Rectal smooth muscle tissue (tissue), 1 donor: Measurements from ENCODE around the gene OR8G5.
"Not testable (repeated sequence)": the region's sequence is repeated elsewhere in the genome, so short reads cannot be mapped to it uniquely, and the experiment has no call there.

ENCODE experiments used
- H3K27ac ChIP-seq: one replicate; pipeline ENCODE4 v1.7.0; 2013; ENCODE audit warnings: low read depth, low read length, inconsistent platforms
- H3K27me3 ChIP-seq: one replicate; pipeline ENCODE4 v1.7.0; 2013; ENCODE audit warnings: low read length; ENCODE audit not compliant: control insufficient read depth, insufficient read depth
- H3K36me3 ChIP-seq: one replicate; pipeline ENCODE4 v1.7.0; 2013; ENCODE audit warnings: low read length; ENCODE audit not compliant: control insufficient read depth, insufficient read depth
- H3K4me1 ChIP-seq: one replicate; pipeline ENCODE4 v1.7.0; 2013; ENCODE audit warnings: low read length; ENCODE audit not compliant: control insufficient read depth, insufficient read depth
- H3K4me3 ChIP-seq: one replicate; pipeline ENCODE4 v1.7.0; 2013; ENCODE audit warnings: low read length
- H3K9ac ChIP-seq: one replicate; pipeline ENCODE4 v1.7.0; 2013; ENCODE audit warnings: low read length

OR8G5 gene

GRCh38 chr11:124256076-124256475, at the start of gene OR8G5:
Gene OR8G5 (plus strand): TSS chr11:124256376. CDS start chr11:124264932, 8,556 bp downstream.
- Histone ChIP-seq H3K9ac (no peak within 1 kb of the TSS), H3K36me3 (no peaks in the 10 kb centered on the region), H3K4me1 (no peaks in the 10 kb centered on the region), H3K4me3 (no peak within 1 kb of the TSS), H3K27ac (no peak within 1 kb of the TSS), H3K27me3 (no peaks in the 10 kb centered on the region)

- H3K27ac ChIP-seq: no peak overlapping the region
- H3K9ac ChIP-seq: no peak overlapping the region
- H3K4me3 ChIP-seq: no peak overlapping the region
- H3K27me3 ChIP-seq: no peaks in the 10 kb centered on the region
- no peaks in the 10 kb centered on the region for H3K4me1 ChIP-seq
- no peaks in the 10 kb centered on the region for H3K36me3 ChIP-seq
Measured at GRCh38 chr11:124207102-124207792, 48.9 kb upstream of the OR8G5 start.

- Histone ChIP-seq H3K4me3 (no peak overlapping the region), H3K9ac (no peak overlapping the region), H3K27me3 (no peaks in the 10 kb centered on the region), H3K4me1 (no peaks in the 10 kb centered on the region), H3K36me3 (no peaks in the 10 kb centered on the region), H3K27ac (no peak overlapping the region)
Measured at GRCh38 chr11:124209824-124210357, 46.3 kb upstream of the OR8G5 start.

- Histone ChIP-seq H3K9ac (no peak overlapping the region), H3K36me3 (no peaks in the 10 kb centered on the region), H3K4me3 (no peak overlapping the region), H3K27me3 (no peaks in the 10 kb centered on the region), H3K27ac (no peak overlapping the region), H3K4me1 (no peaks in the 10 kb centered on the region)
Measured at GRCh38 chr11:124210421-124210820, 45.8 kb upstream of the OR8G5 start.

- Histone ChIP-seq H3K27me3 (no peaks in the 10 kb centered on the region), H3K27ac (no peak overlapping the region), H3K9ac (no peak overlapping the region), H3K4me1 (no peaks in the 10 kb centered on the region), H3K4me3 (no peak overlapping the region), H3K36me3 (no peaks in the 10 kb centered on the region)
Measured at GRCh38 chr11:124211321-124211720, 44.9 kb upstream of the OR8G5 start.

GRCh38 chr11:124214027-124214426, 42.1 kb upstream of the OR8G5 start:
- no peaks in the 10 kb centered on the region for H3K4me1 ChIP-seq
- no peak overlapping the region for H3K9ac ChIP-seq
- H3K4me3 ChIP-seq: no peak overlapping the region

GRCh38 chr11:124219126-124219525, 37.0 kb upstream of the OR8G5 start:
- no peak overlapping the region for H3K27ac ChIP-seq
- H3K36me3 ChIP-seq: no peaks in the 10 kb centered on the region
- H3K9ac ChIP-seq: no peak overlapping the region
- no peak overlapping the region for H3K4me3 ChIP-seq
- H3K4me1 ChIP-seq: no peaks in the 10 kb centered on the region
- no peaks in the 10 kb centered on the region for H3K27me3 ChIP-seq

More at GRCh38 chr11:124214027-124214426, 42.1 kb upstream of the OR8G5 start:
- Histone ChIP-seq H3K36me3 (no peaks in the 10 kb centered on the region), H3K27me3 (no peaks in the 10 kb centered on the region), H3K27ac (no peak overlapping the region)

GRCh38 chr11:124222407-124222806, 33.8 kb upstream of the OR8G5 start:
- no peak overlapping the region for H3K27ac ChIP-seq
- no peaks in the 10 kb centered on the region for H3K4me1 ChIP-seq
- H3K4me3 ChIP-seq: no peak overlapping the region
- no peaks in the 10 kb centered on the region for H3K27me3 ChIP-seq
- H3K36me3 ChIP-seq: no peaks in the 10 kb centered on the region
- no peak overlapping the region for H3K9ac ChIP-seq

GRCh38 chr11:124224618-124225423, 31.4 kb upstream of the OR8G5 start:
- not testable (repeated sequence) for H3K36me3 ChIP-seq, H3K4me1 ChIP-seq, H3K9ac ChIP-seq, H3K27ac ChIP-seq, H3K27me3 ChIP-seq, H3K4me3 ChIP-seq

- Histone ChIP-seq H3K36me3 (no peaks in the 10 kb centered on the region), H3K4me3 (no peak overlapping the region), H3K27ac (no peak overlapping the region), H3K9ac (no peak overlapping the region), H3K27me3 (no peaks in the 10 kb centered on the region), H3K4me1 (no peaks in the 10 kb centered on the region)
Measured at GRCh38 chr11:124225471-124225870, 30.7 kb upstream of the OR8G5 start.

- Histone ChIP-seq H3K4me3 (no peak overlapping the region), H3K27me3 (no peaks in the 10 kb centered on the region), H3K4me1 (no peaks in the 10 kb centered on the region), H3K27ac (no peak overlapping the region), H3K9ac (no peak overlapping the region), H3K36me3 (no peaks in the 10 kb centered on the region)
Measured at GRCh38 chr11:124233376-124233775, 22.8 kb upstream of the OR8G5 start.

GRCh38 chr11:124238512-124238911, 17.7 kb upstream of the OR8G5 start:
- Histone ChIP-seq H3K9ac (no peak overlapping the region), H3K36me3 (no peaks in the 10 kb centered on the region), H3K4me1 (no peaks in the 10 kb centered on the region), H3K27ac (no peak overlapping the region), H3K4me3 (no peak overlapping the region), H3K27me3 (no peaks in the 10 kb centered on the region)
